Lower leg skin (tissue), 3 donors: ENCODE data around the gene WDR38.

ENCODE experiments used
- POLR2A ChIP-seq, 2 donors: fragments of 450-650 bp; IDR thresholded peaks; one replicate each; pipeline ENCODE4 v1.6.1; 2016 to 2017; ENCODE audit warnings: antibody characterized with exemption in 2 of 2, mild to moderate bottlenecking in 1 of 2, moderate library complexity in 1 of 2
- TF ChIP-seq, protein P1 (sequence below), 3 donors: fragments of 450-650 bp; IDR thresholded peaks; one replicate each; pipeline ENCODE4 v1.5.1; 2016; ENCODE audit warnings: antibody characterized with exemption in 3 of 3, mild to moderate bottlenecking in 3 of 3, moderate library complexity in 2 of 3

DNA sequence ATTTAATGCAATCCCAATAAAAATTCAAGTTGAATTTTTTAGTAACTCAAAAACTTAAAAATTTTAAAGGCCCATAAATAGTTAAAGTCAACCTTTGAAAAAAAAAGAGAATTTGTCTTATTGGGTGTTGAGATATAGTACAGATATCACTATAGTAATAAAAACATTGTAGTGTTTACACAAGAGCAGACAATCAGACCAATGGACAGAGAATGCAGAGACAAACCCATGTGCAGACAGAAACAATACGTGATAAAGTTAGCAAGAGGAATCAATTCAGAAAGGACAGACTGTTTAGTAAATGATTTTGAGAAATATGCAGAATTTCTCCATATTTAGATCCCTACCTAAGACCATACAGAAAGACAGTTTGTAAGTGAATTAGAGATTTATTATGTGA is 53.7 kb downstream of the WDR38 start:
- TF ChIP-seq, protein P1, sequence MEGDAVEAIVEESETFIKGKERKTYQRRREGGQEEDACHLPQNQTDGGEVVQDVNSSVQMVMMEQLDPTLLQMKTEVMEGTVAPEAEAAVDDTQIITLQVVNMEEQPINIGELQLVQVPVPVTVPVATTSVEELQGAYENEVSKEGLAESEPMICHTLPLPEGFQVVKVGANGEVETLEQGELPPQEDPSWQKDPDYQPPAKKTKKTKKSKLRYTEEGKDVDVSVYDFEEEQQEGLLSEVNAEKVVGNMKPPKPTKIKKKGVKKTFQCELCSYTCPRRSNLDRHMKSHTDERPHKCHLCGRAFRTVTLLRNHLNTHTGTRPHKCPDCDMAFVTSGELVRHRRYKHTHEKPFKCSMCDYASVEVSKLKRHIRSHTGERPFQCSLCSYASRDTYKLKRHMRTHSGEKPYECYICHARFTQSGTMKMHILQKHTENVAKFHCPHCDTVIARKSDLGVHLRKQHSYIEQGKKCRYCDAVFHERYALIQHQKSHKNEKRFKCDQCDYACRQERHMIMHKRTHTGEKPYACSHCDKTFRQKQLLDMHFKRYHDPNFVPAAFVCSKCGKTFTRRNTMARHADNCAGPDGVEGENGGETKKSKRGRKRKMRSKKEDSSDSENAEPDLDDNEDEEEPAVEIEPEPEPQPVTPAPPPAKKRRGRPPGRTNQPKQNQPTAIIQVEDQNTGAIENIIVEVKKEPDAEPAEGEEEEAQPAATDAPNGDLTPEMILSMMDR (IDR thresholded peaks at IDR 0.05) = no peak
- TF ChIP-seq POLR2A (IDR thresholded peaks at IDR 0.05) = no peak
